Thyroid gland (tissue), 4 donors: ENCODE measurements around the gene NOL4.

ENCODE experiments used
- POLR2A ChIP-seq, 2 donors: fragments of 450-650 bp; IDR thresholded peaks; one replicate each; pipeline ENCODE4 v1.6.1; 2017; ENCODE audit warnings: antibody characterized with exemption in 2 of 2, mild to moderate bottlenecking in 2 of 2, moderate library complexity in 1 of 2
- TF ChIP-seq, protein P1 (sequence below), 6 experiments: fragments of 200-600 bp in 3 of 6; fragments of 450-650 bp in 3 of 6; sonication (generic) in 3 of 6; IDR thresholded peaks; one replicate each; pipeline ENCODE4 v1.5.1; 2016 to 2019; ENCODE audit warnings: antibody characterized with exemption in 6 of 6, mild to moderate bottlenecking in 2 of 6, inconsistent platforms in 1 of 6, moderate library complexity in 1 of 6

DNA sequence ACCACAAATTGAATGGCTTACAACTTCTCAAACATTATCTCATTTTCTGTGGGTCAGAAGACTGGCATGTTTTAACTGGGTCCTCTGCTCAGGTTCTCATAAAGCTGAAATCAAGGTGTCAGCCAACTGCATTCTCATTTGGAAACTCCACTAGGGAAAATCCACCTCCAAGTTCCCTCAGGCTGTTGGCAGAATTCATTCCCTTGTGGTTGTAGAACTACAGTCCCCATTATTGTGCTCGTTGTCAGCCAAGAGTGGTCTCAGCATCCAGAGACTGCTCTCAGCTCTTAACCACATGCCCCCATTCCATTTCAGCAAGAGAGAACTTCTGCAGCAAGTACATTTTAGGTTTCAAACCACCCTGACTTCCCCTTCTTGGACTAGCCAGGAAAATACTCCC lies 12.2 kb downstream of the NOL4 start:
- TF ChIP-seq POLR2A (IDR thresholded peaks at IDR 0.05) = no peak
- TF ChIP-seq, protein P1, sequence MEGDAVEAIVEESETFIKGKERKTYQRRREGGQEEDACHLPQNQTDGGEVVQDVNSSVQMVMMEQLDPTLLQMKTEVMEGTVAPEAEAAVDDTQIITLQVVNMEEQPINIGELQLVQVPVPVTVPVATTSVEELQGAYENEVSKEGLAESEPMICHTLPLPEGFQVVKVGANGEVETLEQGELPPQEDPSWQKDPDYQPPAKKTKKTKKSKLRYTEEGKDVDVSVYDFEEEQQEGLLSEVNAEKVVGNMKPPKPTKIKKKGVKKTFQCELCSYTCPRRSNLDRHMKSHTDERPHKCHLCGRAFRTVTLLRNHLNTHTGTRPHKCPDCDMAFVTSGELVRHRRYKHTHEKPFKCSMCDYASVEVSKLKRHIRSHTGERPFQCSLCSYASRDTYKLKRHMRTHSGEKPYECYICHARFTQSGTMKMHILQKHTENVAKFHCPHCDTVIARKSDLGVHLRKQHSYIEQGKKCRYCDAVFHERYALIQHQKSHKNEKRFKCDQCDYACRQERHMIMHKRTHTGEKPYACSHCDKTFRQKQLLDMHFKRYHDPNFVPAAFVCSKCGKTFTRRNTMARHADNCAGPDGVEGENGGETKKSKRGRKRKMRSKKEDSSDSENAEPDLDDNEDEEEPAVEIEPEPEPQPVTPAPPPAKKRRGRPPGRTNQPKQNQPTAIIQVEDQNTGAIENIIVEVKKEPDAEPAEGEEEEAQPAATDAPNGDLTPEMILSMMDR (IDR thresholded peaks at IDR 0.05) = no peak
